ENCODE results near the gene YEATS4. TPM values are rescaled to one million over a fixed set of nuclear protein-coding genes. Genes with fewer than 3 reads are reported as not detected.

The YEATS4 gene
- total and polyA plus RNA-seq, 9 of the 15 experiments (the other 6 are each of a cell fraction or from before 2014, with no cell fraction given): 25.9 to 92.2 (median 49.2) TPM

DNA sequence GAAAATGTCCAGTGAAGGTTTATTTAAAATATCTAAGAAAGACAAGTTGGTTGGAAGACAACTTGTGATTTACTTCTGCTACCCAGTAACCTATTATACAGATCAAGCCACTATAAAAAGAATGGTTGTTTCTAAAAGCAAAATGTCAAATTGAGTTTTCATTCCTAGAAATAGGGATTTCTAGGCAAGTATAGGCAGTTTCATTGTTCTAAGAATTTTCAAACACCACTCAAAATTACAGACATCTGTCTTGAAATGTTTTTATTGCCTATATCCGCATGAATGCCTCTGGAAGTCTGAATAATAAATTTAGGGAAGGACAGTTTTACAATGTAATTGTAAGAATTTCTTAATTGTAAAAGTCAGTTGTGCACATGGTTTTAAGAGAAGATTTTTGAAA lies 8.6 kb downstream of the YEATS4 start (continued):
- TF ChIP-seq GMEB1 (CRISPR knock-in tag; IDR thresholded peaks at IDR 0.05) (no peak), TOE1 (IDR thresholded peaks at IDR 0.05; ENCODE audit: borderline replicate concordance) (no peak), TOE1 (CRISPR knock-in tag; IDR thresholded peaks at IDR 0.05; ENCODE audit: borderline replicate concordance, low read depth) (no peak), KLF13 (tag; IDR thresholded peaks at IDR 0.05; ENCODE audit: borderline replicate concordance, low read depth) (no peak), TBP (optimal IDR thresholded peaks at IDR 0.05; ENCODE audit: low read depth, low read length) (no peak), TAF1 (IDR thresholded peaks at IDR 0.05; ENCODE audit: control insufficient read depth, extremely low read depth, insufficient read depth, low read length, severe bottlenecking) (no peak), BCLAF1 (IDR thresholded peaks at IDR 0.05; ENCODE audit: borderline replicate concordance in 1 of 2, control insufficient read depth in 1 of 2, low read depth in 2 of 2, low read length in 1 of 2) (no peak), ZNF24 (IDR thresholded peaks at IDR 0.05) (no peak)
